ENCODE measurements around the gene B3GAT2. TPM values are rescaled to one million over a fixed set of nuclear protein-coding genes. Genes with fewer than 3 reads are reported as not detected.
"Not testable (repeated sequence)": the region's sequence is repeated elsewhere in the genome, so short reads cannot be mapped to it uniquely, and the experiment has no call there.

B3GAT2 gene
- total and polyA plus RNA-seq, 12 donors: under 0.01 to 0.14 (median 0.03) TPM; not detected in 6

DNA sequence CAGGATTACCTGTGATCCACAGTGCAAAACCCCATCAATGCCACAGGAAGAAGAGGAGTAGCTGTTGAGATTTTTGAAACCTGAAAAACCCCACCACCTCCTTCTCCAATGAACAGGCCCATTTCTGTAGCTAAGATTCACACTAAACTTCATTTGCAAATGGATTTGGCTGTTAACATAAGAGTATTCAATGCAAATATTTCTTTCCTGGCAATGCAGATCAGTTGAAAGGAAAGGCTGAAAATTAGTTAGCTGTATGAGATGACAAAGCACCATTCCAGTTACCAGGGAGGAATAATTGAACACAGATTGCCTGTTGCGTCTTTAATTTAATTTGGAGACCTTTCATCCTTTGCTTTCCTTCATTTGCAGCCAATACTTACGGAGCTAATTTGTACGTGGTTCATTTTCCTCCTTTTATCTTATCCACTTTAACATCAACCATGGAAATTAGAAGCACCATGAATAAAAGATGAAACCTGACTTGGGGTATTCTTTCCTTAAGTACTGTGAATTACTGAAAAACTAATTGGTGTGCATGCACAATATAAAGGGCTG, 4.2 kb downstream of the B3GAT2 start:
- TF ChIP-seq POLR2A (IDR thresholded peaks at IDR 0.05): no peak
- TF ChIP-seq, protein P1, sequence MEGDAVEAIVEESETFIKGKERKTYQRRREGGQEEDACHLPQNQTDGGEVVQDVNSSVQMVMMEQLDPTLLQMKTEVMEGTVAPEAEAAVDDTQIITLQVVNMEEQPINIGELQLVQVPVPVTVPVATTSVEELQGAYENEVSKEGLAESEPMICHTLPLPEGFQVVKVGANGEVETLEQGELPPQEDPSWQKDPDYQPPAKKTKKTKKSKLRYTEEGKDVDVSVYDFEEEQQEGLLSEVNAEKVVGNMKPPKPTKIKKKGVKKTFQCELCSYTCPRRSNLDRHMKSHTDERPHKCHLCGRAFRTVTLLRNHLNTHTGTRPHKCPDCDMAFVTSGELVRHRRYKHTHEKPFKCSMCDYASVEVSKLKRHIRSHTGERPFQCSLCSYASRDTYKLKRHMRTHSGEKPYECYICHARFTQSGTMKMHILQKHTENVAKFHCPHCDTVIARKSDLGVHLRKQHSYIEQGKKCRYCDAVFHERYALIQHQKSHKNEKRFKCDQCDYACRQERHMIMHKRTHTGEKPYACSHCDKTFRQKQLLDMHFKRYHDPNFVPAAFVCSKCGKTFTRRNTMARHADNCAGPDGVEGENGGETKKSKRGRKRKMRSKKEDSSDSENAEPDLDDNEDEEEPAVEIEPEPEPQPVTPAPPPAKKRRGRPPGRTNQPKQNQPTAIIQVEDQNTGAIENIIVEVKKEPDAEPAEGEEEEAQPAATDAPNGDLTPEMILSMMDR (IDR thresholded peaks at IDR 0.05): no peak
- WGBS, 4 donors: 48 to 74% (median 66%) methylated on average over 3 of the region's 3 CpGs
- intact Hi-C loops (cut with DNase I): no loop called here
- no peaks in the 10 kb centered on the region for H3K9me3 ChIP-seq (replicated peaks in 1 of 3)
- H3K4me1 ChIP-seq (replicated peaks in 1 of 2): peaks cover 13 to 20% of the 10 kb centered on the region in 2 donors
- no peaks in the 10 kb centered on the region for H3K36me3 ChIP-seq (replicated peaks in 1 of 2)
- H3K4me3 ChIP-seq: no peak overlapping the region
- H3K27me3 ChIP-seq: peaks cover 23% of the 10 kb centered on the region
- no peak for DNase-seq
- no peak overlapping the region for H3K27ac ChIP-seq

DNA sequence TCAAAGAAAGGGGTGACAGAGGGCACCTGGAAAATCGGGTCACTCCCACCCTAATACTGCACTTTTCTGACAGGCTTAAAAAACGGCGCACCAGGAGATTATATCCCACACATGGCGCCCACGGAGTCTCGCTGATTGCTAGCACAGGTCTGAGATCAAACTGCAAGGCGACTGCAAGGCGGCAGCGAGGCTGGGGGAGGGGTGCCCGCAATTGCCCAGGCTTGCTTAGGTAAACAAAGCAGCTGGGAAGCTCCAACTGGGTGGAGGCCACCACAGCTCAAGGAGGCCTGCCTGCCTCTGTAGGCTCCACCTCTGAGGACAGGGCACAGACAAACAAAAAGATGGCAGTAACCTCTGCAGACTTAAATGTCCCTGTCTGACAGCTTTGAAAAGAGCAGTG, 12.5 kb downstream of the B3GAT2 start:
- H3K36me3 ChIP-seq (replicated peaks in 1 of 2); H3K9me3 ChIP-seq (replicated peaks in 1 of 3); DNase-seq; intact Hi-C loops (cut with DNase I); H3K27ac ChIP-seq; H3K4me1 ChIP-seq (replicated peaks in 1 of 2); H3K4me3 ChIP-seq; H3K27me3 ChIP-seq: not testable (repeated sequence)
- WGBS, 4 donors: 85 to 97% (median 88%) methylated on average over 7 to 10 of the region's 10 CpGs

DNA sequence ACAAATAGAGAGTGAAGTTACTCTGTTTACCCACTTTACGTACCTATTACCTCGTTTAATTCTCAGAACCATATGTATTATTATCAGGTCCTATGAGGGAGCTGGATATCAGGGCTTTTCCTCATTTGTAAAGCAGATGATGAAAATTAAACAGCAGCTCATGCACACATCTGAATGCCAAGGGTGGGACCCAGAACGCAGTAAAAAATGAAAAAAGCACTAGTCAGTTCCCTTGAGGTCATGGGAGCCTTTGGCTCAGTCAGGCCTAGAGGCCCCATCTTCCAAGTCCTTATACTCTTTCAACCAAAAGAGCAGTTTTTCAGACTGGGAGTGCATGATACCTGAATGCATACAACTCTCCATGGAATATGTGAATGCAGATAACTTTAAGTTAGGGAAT, 23.0 kb downstream of the B3GAT2 start:
- Histone ChIP-seq H3K9me3 (replicated peaks in 1 of 3) (no peaks in the 10 kb centered on the region), H3K27ac (no peak overlapping the region), H3K4me3 (no peak overlapping the region), H3K36me3 (replicated peaks in 1 of 2) (no peaks in the 10 kb centered on the region), H3K27me3 (no peaks in the 10 kb centered on the region), H3K4me1 (replicated peaks in 1 of 2) (no peaks in the 10 kb centered on the region)
- 65 to 79% (median 76%) methylated on average over 3 of the region's 3 CpGs for WGBS, 4 donors
- intact Hi-C loops (cut with DNase I): no loop called here
- no peak for DNase-seq
- TF ChIP-seq, protein P1 (IDR thresholded peaks at IDR 0.05): no peak

DNA sequence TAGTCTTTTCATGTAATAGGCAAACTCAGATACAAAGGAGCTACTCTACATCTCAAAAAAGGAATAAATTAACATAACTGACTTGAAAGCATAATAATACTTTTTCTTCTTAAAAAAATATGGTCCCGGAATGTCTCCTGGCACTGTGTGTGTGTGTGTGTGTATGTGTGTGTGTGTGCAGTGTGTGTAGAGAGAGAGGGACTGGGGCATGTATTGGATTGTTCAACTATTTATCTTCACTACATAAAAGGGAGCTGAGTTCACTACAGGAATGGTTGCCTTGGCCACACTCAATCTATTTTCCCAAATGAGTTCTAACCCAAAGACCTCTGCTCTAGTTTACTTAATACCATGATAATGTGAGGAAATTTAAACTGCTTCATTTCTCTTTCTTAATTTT, 51.1 kb downstream of the B3GAT2 start:
- H3K9me3 ChIP-seq (replicated peaks in 1 of 3): no peaks in the 10 kb centered on the region
- H3K27me3 ChIP-seq: no peaks in the 10 kb centered on the region
- DNase-seq: no peak
- H3K4me3 ChIP-seq: no peak overlapping the region
- no peaks in the 10 kb centered on the region for H3K36me3 ChIP-seq (replicated peaks in 1 of 2)
- TF ChIP-seq, protein P1 (IDR thresholded peaks at IDR 0.05): no peak
- no peak for TF ChIP-seq POLR2A (IDR thresholded peaks at IDR 0.05)
- intact Hi-C loops (cut with DNase I): no loop called here
- H3K27ac ChIP-seq: no peak overlapping the region
- 36 to 74% (median 63%) methylated on average over 1 of the region's 1 CpG for WGBS, 4 donors
- no peaks in the 10 kb centered on the region for H3K4me1 ChIP-seq (replicated peaks in 1 of 2)

DNA sequence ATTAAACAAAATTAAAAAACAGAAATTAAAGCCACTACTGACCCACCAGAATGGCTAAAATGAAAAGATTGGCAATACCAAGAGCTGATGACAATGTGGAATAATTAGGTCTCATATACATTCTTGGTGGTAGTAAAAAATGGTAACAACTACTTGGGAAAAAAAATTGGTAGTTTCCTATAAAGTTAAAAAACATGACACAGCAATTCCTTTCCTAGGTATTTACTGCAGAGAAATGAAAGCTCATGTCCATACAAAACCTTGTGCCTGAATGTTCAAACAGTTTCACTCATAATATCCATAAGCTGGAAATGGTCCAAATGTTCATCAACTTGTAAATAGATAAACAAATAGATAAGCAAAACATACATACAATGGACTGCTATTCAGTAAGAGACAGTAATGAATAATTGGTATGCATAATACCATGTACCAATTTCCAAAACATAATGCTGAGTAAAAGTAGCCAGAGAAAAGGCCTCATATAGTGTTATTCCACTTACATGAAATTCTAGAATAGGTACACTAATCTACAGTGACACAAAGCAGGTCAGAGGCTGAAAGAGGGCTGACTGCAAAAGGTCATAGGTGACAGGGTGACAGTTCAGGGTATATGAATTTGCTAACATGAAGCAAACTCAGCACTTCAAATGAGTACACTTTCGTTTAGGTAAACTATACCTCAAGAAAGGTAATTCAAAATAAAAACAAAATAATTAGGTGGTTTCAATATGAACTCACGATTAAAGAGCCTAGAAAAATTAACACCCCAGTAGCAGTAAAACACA, 53.0 kb downstream of the B3GAT2 start:
- no peaks in the 10 kb centered on the region for H3K4me1 ChIP-seq (replicated peaks in 1 of 2)
- no peaks in the 10 kb centered on the region for H3K36me3 ChIP-seq (replicated peaks in 1 of 2)
- H3K4me3 ChIP-seq: no peak overlapping the region
- H3K27ac ChIP-seq: no peak overlapping the region
- no peak for DNase-seq
- TF ChIP-seq, protein P1 (IDR thresholded peaks at IDR 0.05): no peak
- no peak for TF ChIP-seq POLR2A (IDR thresholded peaks at IDR 0.05)
- H3K27me3 ChIP-seq: no peaks in the 10 kb centered on the region
- no peaks in the 10 kb centered on the region for H3K9me3 ChIP-seq (replicated peaks in 1 of 3)
- 65 to 86% (median 73%) methylated on average over 2 of the region's 2 CpGs for WGBS, 4 donors
- intact Hi-C loops (cut with DNase I): no loop called here

All from adrenal gland (tissue), 12 donors.